ENCODE data around the gene LMOD3.

The LMOD3 gene

GRCh38 chr3:69121513-69121912, 882 bp downstream of the LMOD3 start:
- DNase-seq: no peak

GRCh38 chr3:69120879-69121464, 1.4 kb downstream of the LMOD3 start:
- peak; percentile 38 for DNase-seq

GRCh38 chr3:69119681-69120080, 2.7 kb downstream of the LMOD3 start:
- DNase-seq: no peak

GRCh38 chr3:69119138-69119537, 3.3 kb downstream of the LMOD3 start:
- no peak for DNase-seq

GRCh38 chr3:69118555-69118954, 3.8 kb downstream of the LMOD3 start:
- DNase-seq: no peak

GRCh38 chr3:69116897-69117296, 5.5 kb downstream of the LMOD3 start:
- no peak for DNase-seq

- no peak for DNase-seq
These were observed 6.2 kb downstream of the LMOD3 start for GRCh38 chr3:69116162-69116561.

- DNase-seq: no peak
These were observed 6.7 kb downstream of the LMOD3 start for GRCh38 chr3:69115731-69116130.

GRCh38 chr3:69113536-69113935, 8.9 kb downstream of the LMOD3 start:
- DNase-seq: no peak

- DNase-seq: no peak
These were observed 11.4 kb downstream of the LMOD3 start for GRCh38 chr3:69110941-69111546.

- DNase-seq: no peak
These were observed 13.6 kb downstream of the LMOD3 start for GRCh38 chr3:69108811-69109210.

GRCh38 chr3:69107841-69108240, 14.6 kb downstream of the LMOD3 start:
- DNase-seq: no peak

GRCh38 chr3:69105320-69105719, 17.1 kb downstream of the LMOD3 start:
- DNase-seq: no peak

GRCh38 chr3:69104586-69104985, 17.8 kb downstream of the LMOD3 start:
- DNase-seq: no peak

GRCh38 chr3:69103123-69103522, 19.3 kb downstream of the LMOD3 start:
- DNase-seq: no peak

- no peak for DNase-seq
These were observed 20.0 kb downstream of the LMOD3 start for GRCh38 chr3:69102384-69102783.

- no peak for DNase-seq
These were observed 22.8 kb downstream of the LMOD3 start for GRCh38 chr3:69099576-69099975.

GRCh38 chr3:69097407-69098086, 24.8 kb downstream of the LMOD3 start:
- no peak for DNase-seq

- DNase-seq: no peak
These were observed 26.1 kb downstream of the LMOD3 start for GRCh38 chr3:69096299-69096698.

GRCh38 chr3:69095636-69096035, 26.8 kb downstream of the LMOD3 start:
- no peak for DNase-seq

GRCh38 chr3:69094467-69095205, 27.8 kb downstream of the LMOD3 start:
- no peak for DNase-seq

- DNase-seq: no peak
These were observed 30.3 kb downstream of the LMOD3 start for GRCh38 chr3:69092030-69092516.

- DNase-seq: no peak
These were observed 30.9 kb downstream of the LMOD3 start for GRCh38 chr3:69091389-69092029.

All from NCI-H1417 treated with DMSO at 0.1 percent for 48 hours (cell line).